Activated CD8-positive, alpha-beta memory T cell treated with anti-CD3 and anti-CD28 coated beads, Interleukin-2, amount 10 ng/mL, durations not matched to agents 7 days and 5 days (primary cell): Measurements from ENCODE around the gene DOK6. TPM values are rescaled to one million over a fixed set of nuclear protein-coding genes. Genes with fewer than 3 reads are reported as not detected.

Experiments used
- ATAC-seq: fragments of 150-1000 bp; cut with Tn5 transposase; one replicate; pipeline ENCODE4 v1.10.0; 2021; ENCODE audit warnings: moderate library complexity
- CTCF ChIA-PET: fragments of 350-600 bp; sonication (Branson Sonifier 250); formaldehyde crosslinking; loops from one replicate; lab custom pipeline; 2021; ENCODE audit warnings: antibody characterized with exemption; lab: Charles Lee
- DNase-seq: peaks from one replicate; pipeline ENCODE4 v3.0.0-alpha.2; 2020
- H3K27ac Mint-ChIP-seq: one replicate; pipeline ENCODE4 v1.8.0; 2021; ENCODE audit warnings: mild to moderate bottlenecking, mixed read lengths
- H3K27me3 Mint-ChIP-seq: one replicate; pipeline ENCODE4 v1.8.0; 2021; ENCODE audit warnings: mixed read lengths
- H3K36me3 Mint-ChIP-seq: one replicate; pipeline ENCODE4 v1.8.0; 2021; ENCODE audit warnings: mild to moderate bottlenecking, mixed read lengths
- H3K4me1 Mint-ChIP-seq: one replicate; pipeline ENCODE4 v1.8.0; 2021; ENCODE audit warnings: mixed read lengths
- H3K4me3 Mint-ChIP-seq: one replicate; pipeline ENCODE4 v1.8.0; 2021; ENCODE audit warnings: mild to moderate bottlenecking, moderate library complexity, mixed read lengths
- H3K9me3 Mint-ChIP-seq: one replicate; pipeline ENCODE4 v1.8.0; 2022; ENCODE audit warnings: low read depth, mixed read lengths
- total RNA-seq, 2 experiments: library from RNA; stranded (reverse); gene quantifications; one replicate each; pipeline ENCODE4 v1.2.3, GENCODE V29; 2021

The DOK6 gene
- total RNA-seq, 2 experiments from 2014 or later, result not detected

DNA sequence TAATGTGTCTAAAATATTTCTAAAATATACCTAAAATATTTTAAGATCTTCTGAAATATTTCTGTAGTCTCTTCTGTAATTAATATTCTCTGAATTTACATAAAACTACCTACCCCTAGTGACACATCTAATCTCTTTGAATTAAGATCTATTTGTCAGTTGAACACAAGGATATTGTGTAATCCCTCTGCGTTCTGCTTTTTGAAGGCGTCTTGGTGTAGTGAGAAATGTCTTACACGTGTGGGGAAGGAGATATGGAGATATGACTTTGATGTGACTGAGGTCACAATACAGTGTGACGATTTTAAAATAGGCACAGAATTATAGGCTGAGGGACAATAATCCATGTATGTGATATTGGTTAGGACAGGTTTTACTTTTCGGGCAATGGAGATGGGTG lies 79.8 kb downstream of the DOK6 start:
- Mint-ChIP-seq H3K4me3 (no peak overlapping the region), H3K27me3 (no peaks in the 10 kb centered on the region), H3K27ac (no peak overlapping the region), H3K36me3 (no peaks in the 10 kb centered on the region), H3K4me1 (no peaks in the 10 kb centered on the region), H3K9me3 (no peaks in the 10 kb centered on the region)
- ATAC-seq (no peak), DNase-seq (no peak)
- CTCF ChIA-PET, result no interaction called here

DNA sequence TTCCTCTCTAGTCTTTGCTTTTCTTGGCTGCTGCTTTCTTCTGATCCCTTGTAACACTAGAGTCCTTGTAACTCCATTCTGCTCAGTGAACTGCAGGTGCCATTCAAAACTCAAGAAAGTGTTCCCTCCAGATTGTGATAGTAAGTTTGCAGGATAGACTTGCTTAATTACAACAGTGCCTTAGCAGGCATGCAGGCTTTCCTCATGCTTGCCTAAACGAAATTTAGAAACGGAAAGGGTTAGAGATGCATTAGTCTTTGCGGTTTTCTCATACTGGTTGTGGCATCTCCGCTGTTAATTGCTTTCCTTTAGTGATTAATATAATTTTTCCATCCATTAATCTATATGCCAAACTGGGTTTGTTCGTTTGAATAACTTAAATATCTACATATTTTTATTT lies 82.9 kb downstream of the DOK6 start:
- no peaks in the 10 kb centered on the region for H3K9me3 Mint-ChIP-seq
- no peak overlapping the region for H3K4me3 Mint-ChIP-seq
- H3K4me1 Mint-ChIP-seq, result no peaks in the 10 kb centered on the region
- no peak overlapping the region for H3K27ac Mint-ChIP-seq
- no peaks in the 10 kb centered on the region for H3K36me3 Mint-ChIP-seq
- CTCF ChIA-PET, result no interaction called here
- peaks cover 3% of the 10 kb centered on the region for H3K27me3 Mint-ChIP-seq
- ATAC-seq, result no peak
- no peak for DNase-seq

DNA sequence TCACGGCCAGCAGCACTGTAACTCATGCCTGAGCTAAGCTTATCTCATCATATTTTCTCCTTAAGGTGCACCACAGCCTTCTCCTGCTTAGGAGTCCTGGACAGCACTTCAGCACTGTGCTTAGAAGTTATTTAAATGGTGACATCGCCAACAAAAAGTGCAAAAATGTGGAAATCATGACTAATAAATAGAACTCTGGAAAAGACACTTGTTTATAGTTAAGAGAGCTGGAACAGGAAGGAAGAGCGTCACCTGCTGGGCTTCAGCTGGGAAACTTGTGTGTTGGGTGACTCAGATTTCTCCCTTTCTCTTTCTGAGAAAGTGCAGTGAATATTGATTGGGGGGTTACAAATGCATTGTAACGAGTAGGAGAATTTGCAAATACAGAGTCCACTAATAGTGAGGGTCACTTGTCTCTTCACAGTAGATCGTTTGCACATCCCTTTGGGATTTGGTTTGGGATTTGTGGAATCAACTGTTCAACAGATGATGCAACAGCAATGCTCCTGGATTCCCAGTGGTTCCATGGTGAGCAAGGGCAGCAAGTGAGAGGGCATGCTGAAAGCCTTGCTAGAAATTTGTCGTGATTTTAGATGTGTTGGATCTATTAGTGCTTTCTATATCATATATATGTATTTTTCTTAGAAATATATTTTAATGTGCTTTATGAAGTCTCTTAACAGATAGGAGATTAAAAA lies 84.2 kb downstream of the DOK6 start:
- Mint-ChIP-seq H3K27ac (no peak overlapping the region), H3K36me3 (no peaks in the 10 kb centered on the region), H3K4me3 (no peak overlapping the region), H3K27me3 (peaks cover 3% of the 10 kb centered on the region), H3K9me3 (no peaks in the 10 kb centered on the region), H3K4me1 (no peaks in the 10 kb centered on the region)
- CTCF ChIA-PET, result interaction anchor here (0.5 kb wide), 1 partner anchor 949 kb away, joined by 3 read pairs; no protein-coding TSS in a partner anchor
- DNase-seq (no peak), ATAC-seq (no peak)

DNA sequence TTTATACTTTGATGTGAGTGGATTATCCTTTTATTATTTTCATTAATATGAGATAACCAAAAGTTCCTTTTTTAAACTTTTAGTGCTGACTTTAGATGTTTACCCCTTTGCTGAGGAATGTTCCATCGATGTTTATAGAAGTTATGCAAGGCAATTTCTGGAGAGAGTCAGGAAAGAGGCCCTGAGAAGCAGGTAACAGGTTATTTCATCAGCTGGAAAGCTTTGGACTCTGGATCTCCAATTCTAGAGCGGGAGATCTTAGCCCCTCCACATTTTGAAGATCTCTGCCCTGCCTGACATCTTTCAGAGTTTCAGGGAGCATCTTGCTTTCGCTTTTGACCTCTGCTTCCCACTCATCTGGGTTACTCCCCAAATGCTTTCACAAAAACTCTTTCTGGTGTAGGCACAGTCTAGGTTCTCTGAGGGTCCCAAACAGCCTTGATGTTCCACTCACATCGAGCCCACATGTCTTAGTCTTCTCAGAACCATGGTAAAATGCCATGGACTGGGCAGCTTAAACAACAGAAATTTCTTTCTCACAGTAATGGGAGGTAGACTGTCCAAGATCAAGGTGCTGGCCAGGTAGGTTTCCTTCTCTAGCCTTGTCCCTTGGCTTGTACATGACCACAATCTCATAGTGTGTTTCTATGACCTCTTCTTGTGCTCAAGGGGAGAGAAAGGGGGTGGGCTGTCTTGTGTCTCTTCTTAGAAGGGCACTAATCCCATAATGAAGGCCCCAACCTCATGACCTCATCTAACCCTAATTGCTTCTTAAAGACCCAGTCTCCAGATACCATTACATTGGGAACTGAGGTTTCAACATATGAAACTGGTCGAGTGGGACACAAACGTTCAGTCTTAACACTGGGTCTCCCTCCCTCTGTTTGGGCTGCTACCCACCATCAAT lies 87.1 kb downstream of the DOK6 start:
- CTCF ChIA-PET, result no interaction called here
- Mint-ChIP-seq H3K4me3 (no peak overlapping the region), H3K9me3 (no peaks in the 10 kb centered on the region), H3K27ac (no peak overlapping the region), H3K36me3 (no peaks in the 10 kb centered on the region), H3K4me1 (no peaks in the 10 kb centered on the region), H3K27me3 (peaks cover 3% of the 10 kb centered on the region)
- ATAC-seq (no peak), DNase-seq (no peak)

DNA sequence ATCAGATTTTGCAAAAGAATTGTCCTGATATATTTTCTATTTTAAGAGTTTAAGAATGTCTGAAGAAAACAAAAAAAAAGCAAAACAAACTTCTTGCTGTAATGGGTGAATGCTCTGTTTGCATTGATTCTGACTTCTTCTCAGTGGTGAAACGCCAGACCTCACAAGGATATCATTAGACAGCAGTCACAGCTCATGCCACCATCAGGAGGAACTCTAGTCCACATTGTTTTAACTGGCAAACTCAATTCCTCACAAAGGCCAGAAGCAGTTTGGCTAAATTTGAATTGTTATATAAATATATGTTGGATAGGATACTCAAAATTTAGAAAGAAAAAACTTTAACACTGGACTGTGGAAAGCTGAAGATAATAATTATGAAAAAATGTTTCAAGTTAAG lies 89.4 kb downstream of the DOK6 start:
- H3K4me3 Mint-ChIP-seq, result no peak overlapping the region
- no peak overlapping the region for H3K27ac Mint-ChIP-seq
- no peak for ATAC-seq
- no peak for DNase-seq
- no peaks in the 10 kb centered on the region for H3K36me3 Mint-ChIP-seq
- peaks cover 3% of the 10 kb centered on the region for H3K27me3 Mint-ChIP-seq
- CTCF ChIA-PET, result no interaction called here
- no peaks in the 10 kb centered on the region for H3K9me3 Mint-ChIP-seq
- no peaks in the 10 kb centered on the region for H3K4me1 Mint-ChIP-seq

DNA sequence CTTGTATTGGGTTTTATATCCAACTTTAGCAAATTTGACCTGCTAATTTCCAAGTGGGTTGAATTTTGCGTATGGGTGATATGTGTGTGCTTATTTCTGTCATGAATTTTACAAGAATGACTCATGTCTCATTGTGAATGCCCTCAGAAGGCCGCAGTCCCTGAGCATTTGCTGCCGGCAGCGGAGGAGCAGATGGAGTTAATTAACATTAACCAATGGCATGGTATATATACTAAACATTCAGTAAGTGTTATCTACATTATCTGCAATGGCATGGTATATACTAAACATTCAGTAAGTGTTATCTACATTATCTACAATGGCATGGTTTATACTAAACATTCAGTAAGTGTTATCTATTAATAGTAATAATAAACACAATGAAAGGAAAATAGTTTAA lies 90.1 kb downstream of the DOK6 start:
- H3K4me1 Mint-ChIP-seq, result no peaks in the 10 kb centered on the region
- H3K27ac Mint-ChIP-seq, result no peak overlapping the region
- no peak overlapping the region for H3K4me3 Mint-ChIP-seq
- no peaks in the 10 kb centered on the region for H3K36me3 Mint-ChIP-seq
- DNase-seq, result no peak
- CTCF ChIA-PET, result no interaction called here
- H3K27me3 Mint-ChIP-seq, result peaks cover 3% of the 10 kb centered on the region
- no peak for ATAC-seq
- no peaks in the 10 kb centered on the region for H3K9me3 Mint-ChIP-seq

DNA sequence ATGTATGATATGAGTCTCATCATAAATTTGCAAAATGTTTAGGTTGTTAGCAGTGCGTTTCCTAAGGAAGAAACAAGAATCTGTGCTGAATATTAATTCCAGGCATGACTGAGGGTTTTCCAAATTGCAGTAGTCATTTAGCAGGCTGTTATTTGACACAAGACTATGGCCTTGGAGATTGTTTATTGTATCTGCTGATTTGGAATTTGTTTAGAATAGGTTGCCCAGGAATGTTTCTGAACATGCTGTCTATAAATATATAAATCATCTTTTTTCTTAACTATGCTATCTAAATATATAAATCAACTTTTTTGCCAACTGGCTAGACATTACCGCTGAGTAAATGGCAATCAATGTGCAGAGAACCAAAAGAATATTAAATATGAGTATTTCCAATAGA lies 90.9 kb downstream of the DOK6 start:
- Mint-ChIP-seq H3K4me1 (no peaks in the 10 kb centered on the region), H3K27me3 (peaks cover 3% of the 10 kb centered on the region), H3K9me3 (no peaks in the 10 kb centered on the region), H3K4me3 (no peak overlapping the region), H3K36me3 (no peaks in the 10 kb centered on the region), H3K27ac (no peak overlapping the region)
- ATAC-seq (no peak), DNase-seq (no peak)
- CTCF ChIA-PET, result no interaction called here

DNA sequence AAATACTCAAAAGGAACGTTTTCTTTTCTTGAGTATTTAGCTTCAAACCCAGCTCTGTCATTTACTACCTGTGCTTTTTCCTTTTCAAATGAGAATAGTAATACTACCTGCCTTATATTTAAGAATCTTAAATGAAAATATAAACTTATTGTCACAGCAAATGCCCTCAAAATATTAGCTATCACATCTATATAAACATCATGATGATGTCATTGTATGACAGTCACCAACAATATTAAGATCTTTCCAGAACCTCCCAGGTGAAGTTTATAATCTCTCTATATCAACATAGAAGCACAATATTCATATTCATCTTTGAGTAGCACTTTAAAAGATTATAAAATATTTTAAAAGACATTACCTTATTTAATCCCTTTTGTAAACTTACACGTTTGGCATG lies 92.2 kb downstream of the DOK6 start:
- Mint-ChIP-seq H3K4me3 (no peak overlapping the region), H3K27ac (no peak overlapping the region), H3K9me3 (no peaks in the 10 kb centered on the region), H3K27me3 (no peaks in the 10 kb centered on the region), H3K4me1 (no peaks in the 10 kb centered on the region), H3K36me3 (no peaks in the 10 kb centered on the region)
- DNase-seq (no peak), ATAC-seq (no peak)
- CTCF ChIA-PET, result no interaction called here

DNA sequence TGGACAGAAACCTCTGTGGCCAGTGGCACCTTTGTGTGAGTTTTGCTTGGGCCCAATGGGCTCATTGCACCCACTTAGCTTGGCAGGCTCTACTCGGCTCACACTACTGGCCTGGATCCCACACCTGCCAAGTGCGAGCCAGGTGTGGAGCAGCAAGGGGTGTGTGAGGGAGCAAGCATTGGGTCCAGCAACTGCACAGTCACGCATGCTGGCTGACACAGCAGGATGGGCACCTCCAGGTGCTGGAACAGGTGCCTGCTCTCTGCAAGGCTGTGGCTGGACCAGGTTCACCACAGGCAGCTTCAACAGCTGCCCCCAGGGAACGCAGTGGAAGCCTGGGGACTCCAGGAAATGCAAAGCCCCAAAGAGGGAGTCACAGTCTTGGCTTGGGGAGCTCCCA lies 94.2 kb downstream of the DOK6 start:
- Mint-ChIP-seq H3K27ac (no peak overlapping the region), H3K4me3 (no peak overlapping the region), H3K36me3 (no peaks in the 10 kb centered on the region), H3K9me3 (no peaks in the 10 kb centered on the region), H3K27me3 (no peaks in the 10 kb centered on the region), H3K4me1 (no peaks in the 10 kb centered on the region)
- DNase-seq (no peak), ATAC-seq (no peak)
- CTCF ChIA-PET, result no interaction called here

DNA sequence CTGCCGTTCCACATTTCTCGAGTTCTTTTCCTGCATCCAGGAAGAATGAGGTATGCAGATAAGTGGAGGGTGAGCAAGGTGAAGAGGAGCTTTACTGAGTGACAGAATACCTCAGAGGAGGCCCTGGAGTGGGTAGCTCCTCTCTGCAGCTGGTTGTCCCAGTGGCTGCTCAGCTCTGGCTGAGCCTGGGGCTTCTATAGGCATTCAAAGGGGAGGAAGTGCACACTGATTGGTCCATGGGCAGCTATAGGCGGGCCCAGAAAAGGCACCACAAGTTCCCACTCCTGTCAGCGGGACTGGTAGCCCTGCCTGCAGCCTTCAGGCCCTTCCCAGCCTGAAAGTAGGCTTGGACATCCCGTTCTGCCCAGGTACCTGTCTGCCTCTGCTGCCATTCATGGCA lies 94.7 kb downstream of the DOK6 start:
- Mint-ChIP-seq H3K27me3 (no peaks in the 10 kb centered on the region), H3K36me3 (no peaks in the 10 kb centered on the region), H3K9me3 (no peaks in the 10 kb centered on the region), H3K4me3 (no peak overlapping the region), H3K4me1 (no peaks in the 10 kb centered on the region), H3K27ac (no peak overlapping the region)
- CTCF ChIA-PET, result no interaction called here
- DNase-seq (no peak), ATAC-seq (no peak)

DNA sequence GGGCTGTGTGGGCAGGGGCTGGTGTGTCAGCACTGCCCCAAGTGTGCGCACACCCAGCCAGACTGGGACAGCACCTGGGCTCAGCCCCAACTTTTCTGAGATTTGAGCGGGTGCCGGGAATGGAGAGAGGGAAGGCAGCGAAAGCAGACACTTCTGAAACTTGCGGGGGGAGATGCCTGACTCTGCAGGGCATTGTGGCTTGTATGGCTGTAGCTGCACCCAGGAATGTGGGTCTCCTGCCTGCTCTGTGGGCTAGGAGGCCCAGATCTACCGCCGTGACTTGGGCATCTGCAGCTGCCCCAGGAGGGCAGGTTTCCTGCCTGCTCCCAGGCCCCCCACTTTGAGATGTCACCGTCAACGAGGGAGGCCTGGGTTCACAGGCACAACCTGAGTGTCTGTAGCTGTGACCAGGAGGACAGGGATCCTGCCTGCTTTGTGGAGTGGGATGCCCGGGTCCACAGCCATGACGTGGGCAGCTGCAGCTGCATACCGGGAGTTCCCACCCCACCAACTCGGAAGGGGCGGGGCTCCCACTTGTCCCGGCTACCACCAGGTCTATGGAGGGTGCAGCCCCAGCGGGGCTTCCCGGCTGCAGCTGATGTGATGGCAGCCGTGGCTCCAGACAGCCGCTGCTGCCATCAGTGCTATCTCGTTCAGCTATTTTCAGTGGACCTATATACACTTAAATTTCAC lies 95.3 kb downstream of the DOK6 start:
- CTCF ChIA-PET, result no interaction called here
- no peak overlapping the region for H3K4me3 Mint-ChIP-seq
- H3K4me1 Mint-ChIP-seq, result no peaks in the 10 kb centered on the region
- no peak overlapping the region for H3K27ac Mint-ChIP-seq
- ATAC-seq (no peak), DNase-seq (no peak)
- no peaks in the 10 kb centered on the region for H3K36me3 Mint-ChIP-seq
- no peaks in the 10 kb centered on the region for H3K27me3 Mint-ChIP-seq
- no peaks in the 10 kb centered on the region for H3K9me3 Mint-ChIP-seq

DNA sequence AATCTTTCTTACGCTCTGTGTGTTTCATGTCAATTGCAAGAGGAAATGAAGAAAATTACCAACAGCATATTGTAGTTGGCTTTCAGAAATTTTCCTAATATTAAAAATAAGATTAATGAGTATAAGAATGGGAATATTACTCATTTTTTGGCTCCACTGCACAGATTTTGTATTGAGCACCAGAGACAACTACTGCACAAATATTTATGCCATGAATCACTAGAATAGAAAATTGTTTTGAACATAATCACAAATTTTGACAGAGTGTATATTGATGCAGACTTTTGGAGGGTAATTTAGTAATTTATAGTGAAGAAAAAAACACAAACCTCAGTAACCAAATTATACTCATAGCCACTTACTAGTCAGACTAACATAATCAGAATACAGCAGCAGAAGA lies 118.3 kb downstream of the DOK6 start:
- peaks cover 2% of the 10 kb centered on the region for H3K27me3 Mint-ChIP-seq
- no peaks in the 10 kb centered on the region for H3K36me3 Mint-ChIP-seq
- H3K4me3 Mint-ChIP-seq, result no peak overlapping the region
- no peak for ATAC-seq
- no peaks in the 10 kb centered on the region for H3K4me1 Mint-ChIP-seq
- H3K27ac Mint-ChIP-seq, result no peak overlapping the region
- no peak for DNase-seq
- H3K9me3 Mint-ChIP-seq, result no peaks in the 10 kb centered on the region
- CTCF ChIA-PET, result no interaction called here

DNA sequence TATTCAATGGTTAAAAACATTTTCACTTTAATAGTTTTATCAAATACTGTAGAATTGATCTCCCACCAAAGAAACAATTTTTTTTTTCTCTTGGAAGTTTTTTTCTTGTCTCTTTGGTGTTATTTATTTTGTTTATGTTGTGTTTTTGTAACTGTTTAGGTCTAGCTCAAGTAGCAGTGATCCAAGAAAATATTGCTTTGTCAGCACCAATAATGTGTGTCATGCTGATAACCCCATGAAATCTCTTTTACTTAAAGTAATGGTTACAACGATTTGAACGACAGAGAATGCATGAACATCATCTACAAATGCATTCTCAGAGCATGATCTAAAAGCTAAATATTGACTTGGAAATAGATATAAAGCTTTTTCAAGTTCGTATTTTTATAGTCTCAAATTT lies 122.9 kb downstream of the DOK6 start:
- H3K27me3 Mint-ChIP-seq, result peaks cover 6% of the 10 kb centered on the region
- H3K27ac Mint-ChIP-seq, result no peak overlapping the region
- no peaks in the 10 kb centered on the region for H3K4me1 Mint-ChIP-seq
- DNase-seq (no peak), ATAC-seq (no peak)
- H3K9me3 Mint-ChIP-seq, result no peaks in the 10 kb centered on the region
- H3K36me3 Mint-ChIP-seq, result no peaks in the 10 kb centered on the region
- no peak overlapping the region for H3K4me3 Mint-ChIP-seq
- CTCF ChIA-PET, result interaction anchor here (1.0 kb wide), 1 partner anchor 9 kb away, joined by 3 read pairs; no protein-coding TSS in a partner anchor
